Measurements from ENCODE around the gene HSP90AA1. TPM values are rescaled to one million over a fixed set of nuclear protein-coding genes. Genes with fewer than 3 reads are reported as not detected.

The HSP90AA1 gene
- total RNA-seq, 1 experiment from 2014 or later: 842 TPM

DNA sequence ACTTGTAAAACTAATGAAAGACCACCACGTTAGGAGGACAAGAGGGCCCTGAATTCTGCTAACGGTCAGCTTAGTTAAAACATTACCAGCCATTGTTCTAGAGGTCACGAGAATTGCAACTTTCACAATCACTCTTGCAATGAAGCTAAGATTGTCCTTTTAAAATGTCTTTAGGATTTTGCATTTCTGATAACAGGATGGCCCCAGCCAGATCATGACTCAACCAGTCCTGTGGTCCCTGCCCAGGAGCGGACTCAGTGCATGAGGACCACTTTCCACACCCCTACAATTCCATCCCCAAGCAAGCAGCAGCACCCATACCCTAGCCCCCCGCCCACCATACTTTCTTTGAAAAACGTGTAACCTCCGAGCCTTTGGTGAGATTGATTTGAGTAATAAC, 28.7 kb downstream of the HSP90AA1 start:
- DNase-seq (ENCODE audit: low spot score) (no peak), ATAC-seq (no peak)
- H3K4me3 Mint-ChIP-seq: no peak overlapping the region
- TF ChIP-seq ZNF219 (CRISPR knock-in tag; IDR thresholded peaks at IDR 0.05; ENCODE audit: borderline replicate concordance) (no peak), ZNF396 (CRISPR knock-in tag; IDR thresholded peaks at IDR 0.05; ENCODE audit: borderline replicate concordance) (no peak), FOXK1 (CRISPR knock-in tag; IDR thresholded peaks at IDR 0.05) (no peak), ZNF138 (CRISPR knock-in tag; conservative IDR thresholded peaks at IDR 0.05) (no peak), ZNF317 (CRISPR knock-in tag; IDR thresholded peaks at IDR 0.05; ENCODE audit: borderline replicate concordance, low read depth) (no peak), TP53 (CRISPR knock-in tag; IDR thresholded peaks at IDR 0.05) (no peak), TCF7 (CRISPR knock-in tag; IDR thresholded peaks at IDR 0.05; ENCODE audit: low read depth) (no peak), ZNF671 (CRISPR knock-in tag; IDR thresholded peaks at IDR 0.05) (no peak), ZSCAN18 (CRISPR knock-in tag; IDR thresholded peaks at IDR 0.05) (no peak), FOXJ3 (CRISPR knock-in tag; IDR thresholded peaks at IDR 0.05; ENCODE audit: borderline replicate concordance) (no peak), NFATC4 (CRISPR knock-in tag; IDR thresholded peaks at IDR 0.05) (no peak), NFE2L1 (CRISPR knock-in tag; IDR thresholded peaks at IDR 0.05) (no peak)
- TF ChIP-seq, protein P1, sequence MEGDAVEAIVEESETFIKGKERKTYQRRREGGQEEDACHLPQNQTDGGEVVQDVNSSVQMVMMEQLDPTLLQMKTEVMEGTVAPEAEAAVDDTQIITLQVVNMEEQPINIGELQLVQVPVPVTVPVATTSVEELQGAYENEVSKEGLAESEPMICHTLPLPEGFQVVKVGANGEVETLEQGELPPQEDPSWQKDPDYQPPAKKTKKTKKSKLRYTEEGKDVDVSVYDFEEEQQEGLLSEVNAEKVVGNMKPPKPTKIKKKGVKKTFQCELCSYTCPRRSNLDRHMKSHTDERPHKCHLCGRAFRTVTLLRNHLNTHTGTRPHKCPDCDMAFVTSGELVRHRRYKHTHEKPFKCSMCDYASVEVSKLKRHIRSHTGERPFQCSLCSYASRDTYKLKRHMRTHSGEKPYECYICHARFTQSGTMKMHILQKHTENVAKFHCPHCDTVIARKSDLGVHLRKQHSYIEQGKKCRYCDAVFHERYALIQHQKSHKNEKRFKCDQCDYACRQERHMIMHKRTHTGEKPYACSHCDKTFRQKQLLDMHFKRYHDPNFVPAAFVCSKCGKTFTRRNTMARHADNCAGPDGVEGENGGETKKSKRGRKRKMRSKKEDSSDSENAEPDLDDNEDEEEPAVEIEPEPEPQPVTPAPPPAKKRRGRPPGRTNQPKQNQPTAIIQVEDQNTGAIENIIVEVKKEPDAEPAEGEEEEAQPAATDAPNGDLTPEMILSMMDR (IDR thresholded peaks at IDR 0.05): no peak
- no peaks in the 10 kb centered on the region for H3K9me3 Mint-ChIP-seq
- H3K27ac Mint-ChIP-seq: peak overlapping the region; percentile 82; the same call in 1 of the 2 replicates
- ChIA-PET CTCF (interaction anchor here (1.4 to 1.6 kb wide), 2 partner anchors 12 to 38 kb away, joined by 5 to 6 read pairs; no protein-coding TSS in a partner anchor), POLR2A (no interaction called here)
- H3K36me3 Mint-ChIP-seq: no peaks in the 10 kb centered on the region
- no peaks in the 10 kb centered on the region for H3K27me3 Mint-ChIP-seq (ENCODE audit: low read depth)
- peaks cover 38% of the 10 kb centered on the region for H3K4me1 Mint-ChIP-seq

DNA sequence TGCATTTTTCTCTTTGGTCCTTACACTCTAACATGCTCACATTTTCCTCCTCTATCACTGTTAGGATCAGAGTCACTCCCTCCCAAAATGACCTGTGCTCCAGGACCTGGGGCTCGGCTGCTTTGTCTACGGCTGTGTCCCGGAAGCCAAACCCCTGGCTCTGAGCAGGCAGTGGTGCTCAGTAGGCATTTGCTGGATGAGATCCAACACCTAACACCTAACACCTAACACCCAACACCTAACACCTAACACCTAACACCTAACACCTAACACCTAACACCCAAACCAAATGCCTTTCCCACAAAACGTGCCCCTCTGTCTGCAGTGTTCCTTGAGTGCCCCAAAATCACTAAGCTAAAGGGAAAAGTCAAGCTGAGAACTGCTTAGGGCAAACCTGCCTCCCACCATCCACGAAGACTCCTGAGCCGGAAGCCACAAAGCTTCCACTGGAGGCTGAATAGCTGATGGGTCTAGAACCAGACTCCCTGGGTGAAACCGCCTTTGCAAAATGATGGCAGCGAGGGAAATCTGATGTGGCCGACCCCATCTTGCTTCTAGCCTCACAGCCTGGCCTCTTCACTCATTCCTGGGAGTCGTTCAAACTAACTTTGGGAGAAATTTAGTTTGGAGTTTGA, 29.2 kb downstream of the HSP90AA1 start:
- ChIA-PET POLR2A (no interaction called here), CTCF (interaction anchor here (1.4 to 1.6 kb wide), 2 partner anchors 11 to 39 kb away, joined by 5 to 6 read pairs; no protein-coding TSS in a partner anchor)
- H3K4me3 Mint-ChIP-seq: no peak overlapping the region
- DNase-seq (ENCODE audit: low spot score) (no peak), ATAC-seq (no peak)
- H3K27me3 Mint-ChIP-seq (ENCODE audit: low read depth): no peaks in the 10 kb centered on the region
- peaks cover 38% of the 10 kb centered on the region for H3K4me1 Mint-ChIP-seq
- H3K27ac Mint-ChIP-seq: peak overlapping the region; percentile 82; the same call in 1 of the 2 replicates
- no peaks in the 10 kb centered on the region for H3K9me3 Mint-ChIP-seq
- TF ChIP-seq PREB (CRISPR knock-in tag; IDR thresholded peaks at IDR 0.05; ENCODE audit: borderline replicate concordance): no peak
- TF ChIP-seq HMGA2 (CRISPR knock-in tag; IDR thresholded peaks at IDR 0.05): no peak
- TF ChIP-seq KAT7 (CRISPR knock-in tag; IDR thresholded peaks at IDR 0.05; ENCODE audit: borderline replicate concordance): no peak
- TF ChIP-seq TCF7 (CRISPR knock-in tag; IDR thresholded peaks at IDR 0.05; ENCODE audit: low read depth): no peak
- no peak for TF ChIP-seq NR1H2 (CRISPR knock-in tag; IDR thresholded peaks at IDR 0.05)
- no peak for TF ChIP-seq SP1 (CRISPR knock-in tag; conservative IDR thresholded peaks at IDR 0.05)
- TF ChIP-seq ZBTB21 (CRISPR knock-in tag; IDR thresholded peaks at IDR 0.05; ENCODE audit: borderline replicate concordance): no peak
- no peak for TF ChIP-seq PRRX2 (CRISPR knock-in tag; IDR thresholded peaks at IDR 0.05)
- TF ChIP-seq ATF1 (CRISPR knock-in tag; IDR thresholded peaks at IDR 0.05): no peak
- TF ChIP-seq, protein P2, sequence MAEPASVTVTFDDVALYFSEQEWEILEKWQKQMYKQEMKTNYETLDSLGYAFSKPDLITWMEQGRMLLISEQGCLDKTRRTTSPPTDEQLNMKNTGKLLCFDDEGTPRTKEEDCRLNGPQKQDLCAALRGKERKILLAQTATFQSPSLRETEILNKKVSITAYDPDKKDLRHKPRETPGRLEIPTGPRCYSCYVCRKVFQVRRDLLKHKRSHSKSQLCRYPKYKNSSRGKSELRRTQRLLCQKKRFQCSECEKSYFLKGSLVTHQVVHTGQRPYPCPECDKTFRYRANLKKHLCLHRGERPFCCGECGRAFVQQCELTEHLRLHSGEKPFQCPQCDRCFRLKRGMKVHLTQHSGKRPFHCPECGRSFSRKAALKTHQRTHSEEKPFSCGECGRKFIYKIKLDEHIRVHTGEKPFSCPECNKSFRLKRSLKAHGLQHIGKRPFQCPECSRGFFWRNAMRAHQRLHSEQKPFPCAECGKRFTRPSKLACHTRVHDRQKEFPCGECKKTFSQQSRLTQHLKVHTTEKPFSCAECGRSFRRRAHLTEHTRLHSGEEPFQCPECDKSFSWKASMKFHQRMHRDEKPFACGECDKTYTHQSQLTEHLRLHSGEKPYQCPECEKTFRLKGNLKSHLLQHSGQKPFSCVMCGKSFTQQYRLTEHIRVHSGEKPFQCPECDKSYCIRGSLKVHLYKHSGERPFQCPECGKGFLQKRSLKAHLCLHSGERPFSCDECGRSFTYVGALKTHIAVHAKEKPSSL (CRISPR knock-in tag; conservative IDR thresholded peaks at IDR 0.05): no peak
- TF ChIP-seq, protein P3, sequence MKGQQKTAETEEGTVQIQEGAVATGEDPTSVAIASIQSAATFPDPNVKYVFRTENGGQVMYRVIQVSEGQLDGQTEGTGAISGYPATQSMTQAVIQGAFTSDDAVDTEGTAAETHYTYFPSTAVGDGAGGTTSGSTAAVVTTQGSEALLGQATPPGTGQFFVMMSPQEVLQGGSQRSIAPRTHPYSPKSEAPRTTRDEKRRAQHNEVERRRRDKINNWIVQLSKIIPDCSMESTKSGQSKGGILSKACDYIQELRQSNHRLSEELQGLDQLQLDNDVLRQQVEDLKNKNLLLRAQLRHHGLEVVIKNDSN (CRISPR knock-in tag; IDR thresholded peaks at IDR 0.05): no peak
- TF ChIP-seq ATF2 (CRISPR knock-in tag; IDR thresholded peaks at IDR 0.05; ENCODE audit: borderline replicate concordance, low read depth): no peak
- TF ChIP-seq SMAD4 (CRISPR knock-in tag; IDR thresholded peaks at IDR 0.05): no peak
- H3K36me3 Mint-ChIP-seq: peaks cover 4% of the 10 kb centered on the region
